Gastrocnemius medialis (tissue), 4 donors: ENCODE data around the gene ENDOV. TPM values are rescaled to one million over a fixed set of nuclear protein-coding genes. Genes with fewer than 3 reads are reported as not detected.

Experiments
- ATAC-seq, 2 donors: fragments of 150-250 bp; one replicate each; pipeline ENCODE4 v1.9.1; 2016
- DNase-seq, 2 donors: peaks; one replicate each; pipeline ENCODE4 v3.0.0-alpha.2; 2019
- H3K27ac ChIP-seq, 4 donors: fragments of 200-600 bp; sonication (generic); 1 replicate in 1 of 4; 2 replicates in 3 of 4; pipeline ENCODE4 v1.5.1; 2016 to 2018; ENCODE audit warnings: mild to moderate bottlenecking in 2 of 4, moderate library complexity in 1 of 4
- H3K27me3 ChIP-seq, 3 donors: fragments of 200-600 bp; sonication (generic) in 2 of 3; 1 replicate in 1 of 3; 2 replicates in 2 of 3; pipeline versions ENCODE4 v1.5.1 to v1.6.0; 2016 to 2019; ENCODE audit warnings: mild to moderate bottlenecking in 1 of 3, moderate library complexity in 1 of 3
- H3K36me3 ChIP-seq, 2 donors: fragments of 200-600 bp; sonication (generic) in 1 of 2; one replicate each; pipeline ENCODE4 v1.5.1; 2017 to 2018
- H3K4me1 ChIP-seq, 2 donors: fragments of 200-600 bp; sonication (generic) in 1 of 2; one replicate each; pipeline ENCODE4 v1.5.1; 2016 to 2017; ENCODE audit warnings: mild to moderate bottlenecking in 2 of 2
- H3K4me3 ChIP-seq, 4 donors: fragments of 200-600 bp; sonication (generic) in 3 of 4; 1 replicate in 1 of 4; 2 replicates in 3 of 4; pipeline ENCODE4 v1.5.1; 2016 to 2019; ENCODE audit warnings: mild to moderate bottlenecking in 2 of 4
- H3K9me3 ChIP-seq, 3 donors: fragments of 200-600 bp; sonication (generic) in 2 of 3; 1 replicate in 1 of 3; 2 replicates in 2 of 3; pipeline ENCODE4 v1.5.1; 2016 to 2019
- CTCF ChIP-seq, 5 experiments: fragments of 450-650 bp in 3 of 5; fragments of 200-600 bp in 2 of 5; sonication (generic) in 2 of 5; IDR thresholded peaks in 4 of 5; conservative IDR thresholded peaks in 1 of 5; 1 replicate in 4 of 5; 2 replicates in 1 of 5; pipeline ENCODE4 v1.5.1; 2016 to 2019; ENCODE audit warnings: antibody characterized with exemption in 5 of 5, mild to moderate bottlenecking in 3 of 5, moderate library complexity in 3 of 5
- POLR2A ChIP-seq, 2 donors: fragments of 450-650 bp; IDR thresholded peaks; one replicate each; pipeline ENCODE4 v1.6.1; 2017; ENCODE audit warnings: antibody characterized with exemption in 2 of 2, mild to moderate bottlenecking in 2 of 2, moderate library complexity in 2 of 2
- in situ Hi-C, 4 donors: fragments of 200-750 bp; cut with MboI; loops; one replicate each; pipeline versions ENCODE4 v1.15.0 to v1.8.0; 2017; ENCODE audit warnings: low sequenced_read_pairs in 4 of 4
- intact Hi-C: fragments of 100-400 bp; cut with DNase I; formaldehyde crosslinking; loops from one replicate; pipeline ENCODE4 v1.15.1; 2023; ENCODE audit warnings: low total_unique reads
- total RNA-seq, 4 donors: library from RNA; depleted of rRNA; stranded (reverse); fragments of >200 nt; gene quantifications; one replicate each; pipeline versions ENCODE4 v1.1.0 to v1.2.3, GENCODE V29; 2016

The ENDOV gene
- total RNA-seq, 4 donors from 2014 or later = 9.1 to 24.1 (median 18.0) TPM

GRCh38 chr17:80381416-80381923 lies 33.5 kb upstream of the ENDOV start:
- intact Hi-C loops = no loop called here
- TF ChIP-seq CTCF (IDR thresholded peaks at IDR 0.05 in 4 of 5, conservative IDR thresholded peaks at IDR 0.05 in 1 of 5) (no peak), POLR2A (IDR thresholded peaks at IDR 0.05) (no peak)
- in situ Hi-C loops = no loop called here
- H3K4me3 ChIP-seq = no peak overlapping the region
- DNase-seq (no peak), ATAC-seq (no peak)
- peaks cover 0 to 95% of the 10 kb centered on the region in 2 donors for H3K36me3 ChIP-seq
- H3K9me3 ChIP-seq = no peaks in the 10 kb centered on the region
- no peaks in the 10 kb centered on the region for H3K27me3 ChIP-seq
- no peaks in the 10 kb centered on the region for H3K4me1 ChIP-seq
- H3K27ac ChIP-seq = no peak overlapping the region

- DNase-seq (no peak), ATAC-seq (no peak)
- TF ChIP-seq CTCF (IDR thresholded peaks at IDR 0.05 in 4 of 5, conservative IDR thresholded peaks at IDR 0.05 in 1 of 5) (no peak), POLR2A (IDR thresholded peaks at IDR 0.05) (no peak)
- H3K9me3 ChIP-seq = no peaks in the 10 kb centered on the region
- H3K27me3 ChIP-seq = no peaks in the 10 kb centered on the region
- in situ Hi-C loops (no loop called here), intact Hi-C loops (no loop called here)
- H3K27ac ChIP-seq = no peak overlapping the region
- H3K4me1 ChIP-seq = no peaks in the 10 kb centered on the region
- no peak overlapping the region for H3K4me3 ChIP-seq
- peaks cover 0 to 95% of the 10 kb centered on the region in 2 donors for H3K36me3 ChIP-seq
These were observed 32.5 kb upstream of the ENDOV start for GRCh38 chr17:80382446-80382845.

GRCh38 chr17:80382956-80383355 lies 32.0 kb upstream of the ENDOV start:
- H3K27ac ChIP-seq = no peak overlapping the region
- intact Hi-C loops = no loop called here
- H3K4me3 ChIP-seq = no peak overlapping the region
- DNase-seq = no peak
- in situ Hi-C loops = no loop called here
- peaks cover 0 to 95% of the 10 kb centered on the region in 2 donors for H3K36me3 ChIP-seq
- no peaks in the 10 kb centered on the region for H3K27me3 ChIP-seq
- H3K4me1 ChIP-seq = no peaks in the 10 kb centered on the region
- no peak for TF ChIP-seq POLR2A (IDR thresholded peaks at IDR 0.05)
- no peak for TF ChIP-seq CTCF (IDR thresholded peaks at IDR 0.05 in 4 of 5, conservative IDR thresholded peaks at IDR 0.05 in 1 of 5)
- no peak for ATAC-seq
- no peaks in the 10 kb centered on the region for H3K9me3 ChIP-seq

- Histone ChIP-seq H3K4me3 (no peak overlapping the region), H3K27ac (no peak overlapping the region), H3K4me1 (no peaks in the 10 kb centered on the region), H3K9me3 (no peaks in the 10 kb centered on the region), H3K27me3 (no peaks in the 10 kb centered on the region), H3K36me3 (peaks cover 0 to 100% of the 10 kb centered on the region in 2 donors)
- no peak for ATAC-seq
- in situ Hi-C loops (no loop called here), intact Hi-C loops (no loop called here)
- TF ChIP-seq POLR2A (IDR thresholded peaks at IDR 0.05) (no peak), CTCF (IDR thresholded peaks at IDR 0.05 in 4 of 5, conservative IDR thresholded peaks at IDR 0.05 in 1 of 5) (no peak)
- no peak for DNase-seq
These were observed 30.6 kb upstream of the ENDOV start for GRCh38 chr17:80384078-80384960.
